ENCODE data around the gene SMG5.

- TF ChIP-seq TAF1 (IDR thresholded peaks at IDR 0.05; ENCODE audit: low read depth), result no peak
- no peak for TF ChIP-seq TCF12 (IDR thresholded peaks at IDR 0.05; ENCODE audit: low read depth)
- no peak for TF ChIP-seq REST (IDR thresholded peaks at IDR 0.05; ENCODE audit: low read depth)
- no peak for TF ChIP-seq CEBPB (IDR thresholded peaks at IDR 0.05)
- no peak for TF ChIP-seq RAD21 (IDR thresholded peaks at IDR 0.05; ENCODE audit: low read depth)
- TF ChIP-seq MAX (IDR thresholded peaks at IDR 0.05), result no peak
- no peak for TF ChIP-seq FOXM1 (IDR thresholded peaks at IDR 0.05; ENCODE audit: borderline replicate concordance, low read depth)
- TF ChIP-seq CREB1 (IDR thresholded peaks at IDR 0.05; ENCODE audit: low read depth), result no peak
- TF ChIP-seq TEAD4 (IDR thresholded peaks at IDR 0.05), result no peak
- TF ChIP-seq YY1 (IDR thresholded peaks at IDR 0.05; ENCODE audit: low read depth), result no peak
- TF ChIP-seq EGR1 (IDR thresholded peaks at IDR 0.05), result no peak
- no peak for TF ChIP-seq EP300 (IDR thresholded peaks at IDR 0.05; ENCODE audit: borderline replicate concordance)
- no peak for TF ChIP-seq ZBTB7A (IDR thresholded peaks at IDR 0.05; ENCODE audit: low read depth)
These were observed 56.5 kb downstream of the SMG5 start for GRCh38 chr1:156226116-156226538.

Data from Ishikawa (cell line).